ENCODE results near the gene PDPK1. TPM values are rescaled to one million over a fixed set of nuclear protein-coding genes. Genes with fewer than 3 reads are reported as not detected.
A peak's percentile ranks its signal among the peaks of the same experiment; 100 is the strongest.

Gene PDPK1
- polyA plus RNA-seq, 1 donor, result 39.7 TPM

DNA sequence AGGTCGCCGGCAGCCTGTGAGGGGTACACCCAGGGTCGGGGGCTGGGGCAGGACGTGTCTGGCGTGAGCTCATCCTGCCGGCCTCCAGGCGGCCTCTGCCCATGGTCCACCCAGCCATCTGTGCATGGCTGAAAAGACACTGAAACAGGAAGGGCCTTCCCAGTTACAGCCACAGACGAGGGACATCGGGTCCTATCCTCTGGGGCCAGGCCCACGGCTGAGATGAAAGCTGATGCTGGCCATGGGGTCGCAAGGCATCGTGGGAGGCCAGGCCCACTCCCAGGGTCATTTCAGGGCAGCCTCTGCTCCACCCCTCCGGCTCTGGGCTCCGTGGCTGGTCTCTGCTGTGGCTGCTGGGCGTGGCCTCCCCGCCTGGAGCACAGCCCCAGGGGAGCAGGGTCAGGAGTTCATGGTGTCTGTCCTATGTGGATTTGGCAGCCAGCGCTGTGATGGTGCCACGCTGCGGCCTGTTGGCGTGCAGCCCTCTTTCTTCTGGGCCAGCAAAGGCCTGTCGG lies 40.6 kb upstream of the PDPK1 start:
- H3K27ac ChIP-seq (ENCODE audit: low read length), result no peak overlapping the region
- WGBS (ENCODE audit: insufficient coverage, low lambda C conversion rate), result no CpG with 5 or more reads among the region's 21 CpGs
- DNase-seq, result no peak
- H3K4me1 ChIP-seq (ENCODE audit: control insufficient read depth, insufficient read depth, low read length), result peaks cover 19% of the 10 kb centered on the region
- H3K36me3 ChIP-seq (ENCODE audit: control insufficient read depth, insufficient read depth, low read length), result peaks cover 37% of the 10 kb centered on the region
- H3K27me3 ChIP-seq (ENCODE audit: control insufficient read depth, insufficient read depth, low read length), result no peaks in the 10 kb centered on the region
- H3K4me3 ChIP-seq (ENCODE audit: low read length), result no peak overlapping the region
- H3K9me3 ChIP-seq (ENCODE audit: control insufficient read depth, low read depth, low read length), result no peaks in the 10 kb centered on the region

- no peak overlapping the region for H3K4me3 ChIP-seq (ENCODE audit: low read length)
- peaks cover 37% of the 10 kb centered on the region for H3K36me3 ChIP-seq (ENCODE audit: control insufficient read depth, insufficient read depth, low read length)
- H3K27me3 ChIP-seq (ENCODE audit: control insufficient read depth, insufficient read depth, low read length), result no peaks in the 10 kb centered on the region
- no CpG with 5 or more reads among the region's 26 CpGs for WGBS (ENCODE audit: insufficient coverage, low lambda C conversion rate)
- H3K27ac ChIP-seq (ENCODE audit: low read length), result no peak overlapping the region
- peaks cover 19% of the 10 kb centered on the region for H3K4me1 ChIP-seq (ENCODE audit: control insufficient read depth, insufficient read depth, low read length)
- no peaks in the 10 kb centered on the region for H3K9me3 ChIP-seq (ENCODE audit: control insufficient read depth, low read depth, low read length)
- DNase-seq, result no peak
Observed at GRCh38 chr16:2497695-2498484, 39.9 kb upstream of the PDPK1 start.

DNA sequence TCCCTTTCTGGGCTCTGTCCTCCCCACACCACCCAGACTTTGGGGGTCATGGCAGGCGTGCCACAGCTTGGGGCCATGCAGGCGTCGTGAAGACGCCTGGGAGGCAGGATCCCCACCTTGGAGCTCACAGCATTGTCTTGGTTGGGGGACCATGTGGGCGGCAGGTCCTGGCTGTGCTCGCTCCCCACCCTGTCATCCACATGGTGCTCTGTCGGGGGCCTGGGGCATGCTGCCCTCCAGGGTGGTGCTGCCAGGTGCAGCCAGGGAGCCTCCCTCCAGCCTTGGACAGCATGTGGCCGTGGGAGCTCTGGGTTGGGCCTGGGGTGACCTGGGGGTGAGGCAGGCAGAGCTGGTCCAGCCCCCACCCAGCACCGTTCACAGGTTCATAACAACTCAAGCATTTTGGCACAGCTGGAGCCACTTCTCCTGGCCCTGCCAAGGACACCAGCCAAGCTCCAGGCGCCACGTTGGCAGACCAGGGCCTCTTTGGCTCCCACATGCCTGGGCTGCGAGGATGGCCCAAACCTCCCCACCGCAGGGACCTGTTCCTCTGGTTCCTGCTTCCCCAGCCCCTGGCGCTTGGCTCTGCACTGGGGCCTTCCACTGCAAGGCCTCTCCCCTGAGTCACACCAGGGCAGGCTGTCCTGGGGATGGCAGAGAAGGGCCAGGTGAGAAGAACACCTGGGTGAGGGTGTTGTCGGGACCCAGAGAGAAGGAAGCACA lies 39.1 kb upstream of the PDPK1 start:
- H3K9me3 ChIP-seq (ENCODE audit: control insufficient read depth, low read depth, low read length), result no peaks in the 10 kb centered on the region
- DNase-seq, result no peak
- no peak overlapping the region for H3K27ac ChIP-seq (ENCODE audit: low read length)
- H3K4me3 ChIP-seq (ENCODE audit: low read length), result no peak overlapping the region
- WGBS (ENCODE audit: insufficient coverage, low lambda C conversion rate), result no CpG with 5 or more reads among the region's 15 CpGs
- H3K36me3 ChIP-seq (ENCODE audit: control insufficient read depth, insufficient read depth, low read length), result peaks cover 33% of the 10 kb centered on the region
- peaks cover 25% of the 10 kb centered on the region for H3K4me1 ChIP-seq (ENCODE audit: control insufficient read depth, insufficient read depth, low read length)
- H3K27me3 ChIP-seq (ENCODE audit: control insufficient read depth, insufficient read depth, low read length), result no peaks in the 10 kb centered on the region

- Histone ChIP-seq H3K27ac (ENCODE audit: low read length) (no peak overlapping the region), H3K36me3 (ENCODE audit: control insufficient read depth, insufficient read depth, low read length) (peaks cover 33% of the 10 kb centered on the region), H3K4me3 (ENCODE audit: low read length) (no peak overlapping the region), H3K27me3 (ENCODE audit: control insufficient read depth, insufficient read depth, low read length) (no peaks in the 10 kb centered on the region), H3K4me1 (ENCODE audit: control insufficient read depth, insufficient read depth, low read length) (peaks cover 25% of the 10 kb centered on the region), H3K9me3 (ENCODE audit: control insufficient read depth, low read depth, low read length) (no peaks in the 10 kb centered on the region)
- no CpG with 5 or more reads among the region's 6 CpGs for WGBS (ENCODE audit: insufficient coverage, low lambda C conversion rate)
- no peak for DNase-seq
Observed at GRCh38 chr16:2499454-2499853, 38.4 kb upstream of the PDPK1 start.

DNA sequence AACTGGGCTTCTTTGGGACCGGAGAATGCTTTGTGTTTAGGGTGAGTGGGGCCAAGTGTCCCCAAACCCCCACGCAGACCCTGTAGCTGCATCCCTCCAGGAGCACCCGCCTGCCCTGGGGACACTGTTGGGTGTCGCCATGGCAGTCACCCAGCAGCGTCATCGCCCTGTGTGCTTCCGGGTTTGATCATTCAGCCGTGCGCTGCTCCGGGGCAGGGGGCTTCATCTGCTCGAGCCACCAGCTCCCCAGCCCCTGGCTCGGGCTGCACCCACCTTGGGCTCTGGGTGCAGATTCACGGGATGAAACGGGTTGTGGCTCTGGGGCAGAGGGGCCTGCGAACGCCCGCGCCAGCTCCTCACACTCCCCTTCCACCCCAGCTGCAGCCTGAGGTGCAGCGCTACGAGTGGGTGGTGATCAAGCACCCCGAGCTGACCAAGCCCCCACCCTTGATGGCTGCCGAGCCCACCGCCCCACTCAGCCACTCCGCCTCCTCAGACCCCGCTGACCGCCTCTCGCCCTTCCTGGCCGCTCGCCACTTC lies 37.9 kb upstream of the PDPK1 start:
- H3K4me1 ChIP-seq (ENCODE audit: control insufficient read depth, insufficient read depth, low read length), result peaks cover 25% of the 10 kb centered on the region
- no peak for DNase-seq
- H3K27me3 ChIP-seq (ENCODE audit: control insufficient read depth, insufficient read depth, low read length), result no peaks in the 10 kb centered on the region
- H3K9me3 ChIP-seq (ENCODE audit: control insufficient read depth, low read depth, low read length), result no peaks in the 10 kb centered on the region
- H3K36me3 ChIP-seq (ENCODE audit: control insufficient read depth, insufficient read depth, low read length), result peaks cover 33% of the 10 kb centered on the region
- WGBS (ENCODE audit: insufficient coverage, low lambda C conversion rate), result no CpG with 5 or more reads among the region's 29 CpGs
- H3K4me3 ChIP-seq (ENCODE audit: low read length), result no peak overlapping the region
- H3K27ac ChIP-seq (ENCODE audit: low read length), result no peak overlapping the region

DNA sequence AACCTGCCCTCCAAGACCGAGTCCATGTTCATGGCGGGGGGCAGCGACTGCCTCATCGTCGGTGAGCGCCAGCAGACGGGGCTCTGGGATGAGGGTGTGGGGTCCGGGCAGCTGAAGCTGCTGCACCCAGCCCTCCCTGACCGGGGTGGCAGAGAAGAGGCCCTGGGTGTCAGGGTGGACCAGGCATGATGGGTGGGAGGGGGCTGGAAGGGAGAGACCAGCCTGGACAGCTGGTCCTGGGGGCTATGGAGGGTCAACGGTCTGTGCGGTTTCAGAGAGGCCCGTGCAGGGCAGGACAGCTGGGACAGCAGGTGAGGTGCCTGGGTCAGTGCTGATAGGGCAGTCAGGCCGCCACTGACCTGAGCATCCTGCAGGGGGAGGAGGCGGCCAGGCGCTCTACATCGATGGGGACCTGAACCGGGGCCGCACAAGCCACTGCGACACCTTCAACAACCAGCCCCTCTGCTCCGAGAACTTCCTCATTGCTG lies 37.3 kb upstream of the PDPK1 start:
- no peak for DNase-seq
- H3K4me1 ChIP-seq (ENCODE audit: control insufficient read depth, insufficient read depth, low read length), result peaks cover 25% of the 10 kb centered on the region
- peaks cover 33% of the 10 kb centered on the region for H3K36me3 ChIP-seq (ENCODE audit: control insufficient read depth, insufficient read depth, low read length)

DNA sequence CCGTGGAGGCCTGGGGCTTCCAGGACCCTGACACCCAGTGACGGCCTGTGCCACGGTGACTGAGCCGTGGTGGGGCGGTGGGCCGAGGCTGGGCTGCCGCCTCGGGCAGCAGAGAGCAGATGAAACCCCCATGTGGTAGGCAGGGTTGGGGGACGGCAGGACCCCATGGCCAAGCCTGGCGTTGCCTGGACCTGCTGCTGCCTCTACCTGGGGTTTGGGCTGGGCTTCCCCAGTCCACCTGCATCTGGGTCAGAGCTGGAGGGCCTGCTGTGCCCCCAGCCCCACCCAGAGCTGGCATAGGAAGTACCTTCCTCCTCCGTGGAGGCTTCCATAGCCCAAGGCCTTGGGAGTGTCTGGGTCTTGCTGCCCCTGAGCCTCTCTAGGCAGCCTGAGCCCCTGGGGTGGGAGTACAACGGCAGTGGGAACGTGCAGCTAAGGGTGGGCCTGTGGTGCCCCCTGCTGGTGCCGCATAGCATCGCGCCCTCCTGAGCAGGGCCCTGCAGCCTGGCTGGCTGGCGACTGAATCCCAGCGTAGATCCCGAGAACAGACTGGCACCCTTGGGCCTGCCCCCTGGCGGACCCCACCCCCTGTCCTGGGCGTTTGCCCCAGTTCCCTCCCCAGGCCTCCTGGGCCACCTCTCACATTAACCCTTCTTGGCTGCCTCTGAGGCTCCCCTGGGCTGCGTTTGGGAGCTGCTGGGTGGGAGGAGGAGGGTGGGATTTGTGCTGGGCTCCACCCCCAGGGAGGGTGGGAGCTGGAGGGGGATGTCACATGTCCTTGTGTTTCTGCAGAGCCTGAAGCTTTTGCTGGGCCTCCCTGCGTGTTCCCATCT lies 36.7 kb upstream of the PDPK1 start:
- H3K27me3 ChIP-seq (ENCODE audit: control insufficient read depth, insufficient read depth, low read length), result no peaks in the 10 kb centered on the region
- no CpG with 5 or more reads among the region's 23 CpGs for WGBS (ENCODE audit: insufficient coverage, low lambda C conversion rate)
- H3K4me3 ChIP-seq (ENCODE audit: low read length), result peak overlapping the region; percentile 21
- H3K27ac ChIP-seq (ENCODE audit: low read length), result no peak overlapping the region
- peaks cover 25% of the 10 kb centered on the region for H3K4me1 ChIP-seq (ENCODE audit: control insufficient read depth, insufficient read depth, low read length)
- peaks cover 30% of the 10 kb centered on the region for H3K36me3 ChIP-seq (ENCODE audit: control insufficient read depth, insufficient read depth, low read length)
- no peaks in the 10 kb centered on the region for H3K9me3 ChIP-seq (ENCODE audit: control insufficient read depth, low read depth, low read length)
- DNase-seq, result peak; percentile 78 to 81

More for the DNA sequence above, 37.3 kb upstream of the PDPK1 start:
- Histone ChIP-seq H3K27me3 (ENCODE audit: control insufficient read depth, insufficient read depth, low read length) (no peaks in the 10 kb centered on the region), H3K27ac (ENCODE audit: low read length) (no peak overlapping the region), H3K4me3 (ENCODE audit: low read length) (no peak overlapping the region), H3K9me3 (ENCODE audit: control insufficient read depth, low read depth, low read length) (no peaks in the 10 kb centered on the region)
- WGBS (ENCODE audit: insufficient coverage, low lambda C conversion rate), result no CpG with 5 or more reads among the region's 20 CpGs

DNA sequence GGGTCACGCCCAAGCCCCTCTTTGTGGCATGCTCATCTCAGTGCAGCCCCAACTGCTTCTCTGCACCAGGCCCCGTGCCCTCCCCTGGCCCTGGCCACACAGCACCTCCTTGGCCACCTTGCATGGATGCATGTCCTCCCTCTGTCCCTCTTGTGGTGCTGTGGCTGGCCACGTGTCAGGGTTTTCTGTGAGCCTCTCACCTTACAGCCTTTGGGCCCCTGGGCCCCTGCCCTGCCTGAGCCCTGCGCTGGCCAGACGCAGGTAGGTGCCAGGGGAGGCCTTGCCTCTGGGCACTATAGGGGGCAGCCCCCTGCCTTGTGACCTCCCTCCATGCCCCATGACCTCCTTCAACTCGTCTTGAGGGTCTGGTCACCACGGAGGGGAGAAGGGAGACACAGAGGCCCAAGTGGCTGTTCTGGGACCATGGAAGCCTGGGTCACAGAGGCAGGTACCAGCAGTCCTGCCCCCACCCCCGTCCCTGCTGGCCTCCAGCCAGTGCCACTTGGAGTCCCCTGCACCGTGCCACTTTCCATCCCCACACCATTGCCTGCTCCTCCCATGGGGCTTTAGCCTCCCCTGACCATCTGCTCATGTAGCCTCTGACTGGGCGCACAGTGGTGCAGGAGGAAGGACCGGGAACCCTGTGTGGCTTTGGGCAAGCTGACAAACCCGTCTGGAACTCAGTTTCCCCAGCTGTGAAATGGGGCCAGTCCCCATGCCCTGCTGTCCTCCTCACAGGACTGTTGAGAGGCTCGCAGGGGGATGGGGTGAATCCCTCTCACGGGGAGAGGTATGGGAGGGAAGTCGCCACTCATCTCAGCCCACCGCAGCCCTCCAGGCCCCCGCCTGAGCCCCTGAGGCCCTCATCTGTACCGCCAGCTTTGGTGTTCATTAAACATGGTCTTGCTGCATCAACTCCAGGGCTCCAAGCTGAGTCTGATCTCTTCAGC lies 35.6 kb upstream of the PDPK1 start:
- Histone ChIP-seq H3K27ac (ENCODE audit: low read length) (peak overlapping the region; percentile 48), H3K4me1 (ENCODE audit: control insufficient read depth, insufficient read depth, low read length) (peaks cover 25% of the 10 kb centered on the region), H3K27me3 (ENCODE audit: control insufficient read depth, insufficient read depth, low read length) (no peaks in the 10 kb centered on the region), H3K36me3 (ENCODE audit: control insufficient read depth, insufficient read depth, low read length) (peaks cover 20% of the 10 kb centered on the region), H3K4me3 (ENCODE audit: low read length) (no peak overlapping the region), H3K9me3 (ENCODE audit: control insufficient read depth, low read depth, low read length) (no peaks in the 10 kb centered on the region)
- no peak for DNase-seq
- WGBS (ENCODE audit: insufficient coverage, low lambda C conversion rate), result no CpG with 5 or more reads among the region's 18 CpGs

DNA sequence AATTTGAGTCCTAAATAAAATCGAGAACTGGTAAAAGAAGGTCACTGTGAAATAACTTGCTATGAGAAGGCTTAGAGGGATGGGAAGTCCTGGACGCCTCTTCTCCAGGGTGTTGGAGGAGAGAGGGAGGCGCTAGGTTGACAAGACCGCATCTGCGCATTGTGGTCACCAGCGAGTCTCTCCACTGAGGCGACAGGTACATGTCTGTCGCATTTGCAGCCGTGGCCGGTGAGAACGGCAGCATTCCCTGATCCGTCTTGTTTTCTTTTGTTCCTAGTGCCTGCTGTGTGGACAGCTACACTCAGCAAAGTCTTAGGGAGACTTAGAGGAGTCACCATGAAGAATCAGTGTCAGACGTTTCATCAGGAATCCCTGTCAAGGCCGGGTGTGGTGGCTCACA lies 32.1 kb upstream of the PDPK1 start:
- Histone ChIP-seq H3K27me3 (ENCODE audit: control insufficient read depth, insufficient read depth, low read length) (no peaks in the 10 kb centered on the region), H3K4me1 (ENCODE audit: control insufficient read depth, insufficient read depth, low read length) (peaks cover 25% of the 10 kb centered on the region), H3K4me3 (ENCODE audit: low read length) (no peak overlapping the region), H3K27ac (ENCODE audit: low read length) (no peak overlapping the region), H3K9me3 (ENCODE audit: control insufficient read depth, low read depth, low read length) (no peaks in the 10 kb centered on the region), H3K36me3 (ENCODE audit: control insufficient read depth, insufficient read depth, low read length) (no peaks in the 10 kb centered on the region)
- 100% methylated on average over 1 of the region's 14 CpGs for WGBS (ENCODE audit: insufficient coverage, low lambda C conversion rate)
- DNase-seq, result no peak

Data from large intestine (tissue), 3 donors.